IMR-90 (cell line): ENCODE measurements around the gene RBM28. TPM values are rescaled to one million over a fixed set of nuclear protein-coding genes. Genes with fewer than 3 reads are reported as not detected.

Experiments used
- ATAC-seq: fragments of 200-7000 bp; cut with Tn5 transposase; 2 replicates; pipeline ENCODE4 v1.9.1; 2020; ENCODE audit warnings: low read depth, mild to moderate bottlenecking, moderate library complexity
- BruUV-seq: library from RNA; stranded (reverse); fragments of 400-500 nt; replicated peaks from 2 replicates; lab custom pipeline; 2021; lab: Mats Ljungman, UMichigan
- CTCF ChIA-PET: fragments of 300-600 bp; formaldehyde crosslinking; extraction: SDS; loops from one replicate; lab custom pipeline; 2021; ENCODE audit warnings: antibody characterized with exemption; lab: Yijun Ruan, JAX
- POLR2A ChIA-PET: fragments of 300-600 bp; sonication (Branson Sonifier 250); formaldehyde crosslinking; loops from one replicate; lab custom pipeline; 2022; ENCODE audit warnings: antibody characterized with exemption; ENCODE audit not compliant: unreplicated experiment; lab: Charles Lee
- DNase-seq: peaks from one replicate; pipeline ENCODE4 v3.0.0; 2013
- H2AFZ ChIP-seq: replicated peaks from 2 replicates; pipeline ENCODE3; 2013; ENCODE audit warnings: low read length, mild to moderate bottlenecking; ENCODE audit not compliant: poor library complexity
- H2AK5ac ChIP-seq: 2 replicates; pipeline ENCODE4 v1.6.1; 2013; ENCODE audit warnings: low read depth, low read length, inconsistent platforms
- H2AK9ac ChIP-seq: replicated peaks from 2 replicates; pipeline ENCODE3; 2013; ENCODE audit warnings: mild to moderate bottlenecking, low read depth, low read length, moderate library complexity; ENCODE audit not compliant: poor library complexity
- H2BK120ac ChIP-seq: 2 replicates; pipeline ENCODE4 v1.6.1; 2013; ENCODE audit warnings: low read depth, low read length, inconsistent platforms
- H2BK15ac ChIP-seq: 3 replicates; pipeline ENCODE4 v1.6.1; 2013; ENCODE audit warnings: low read depth, low read length, inconsistent platforms
- H2BK20ac ChIP-seq: 2 replicates; pipeline ENCODE4 v1.6.1; 2013; ENCODE audit warnings: low read depth, mild to moderate bottlenecking, inconsistent platforms, low read length, moderate library complexity
- H2BK5ac ChIP-seq: 2 replicates; pipeline ENCODE4 v1.6.1; 2013; ENCODE audit warnings: mild to moderate bottlenecking, low read depth, low read length, inconsistent platforms; ENCODE audit not compliant: poor library complexity, severe bottlenecking
- H3K14ac ChIP-seq: replicated peaks from 2 replicates; pipeline ENCODE4 v1.6.1; 2013; ENCODE audit warnings: low read depth, low read length, inconsistent platforms
- H3K18ac ChIP-seq: 2 replicates; pipeline ENCODE4 v1.6.1; 2013; ENCODE audit warnings: low read depth, low read length, control low read depth
- H3K23ac ChIP-seq: 2 replicates; pipeline ENCODE4 v1.6.1; 2013; ENCODE audit warnings: low read depth, low read length, inconsistent platforms
- H3K27ac ChIP-seq: 2 replicates; pipeline ENCODE4 v1.5.1; 2013; ENCODE audit warnings: mild to moderate bottlenecking, control low read depth, low read length; ENCODE audit not compliant: insufficient read depth
- H3K27me3 ChIP-seq: 2 replicates; pipeline ENCODE4 v1.6.1; 2013; ENCODE audit warnings: low read length; ENCODE audit not compliant: control insufficient read depth, insufficient read depth
- H3K36me3 ChIP-seq: 2 replicates; pipeline ENCODE4 v1.6.1; 2013; ENCODE audit warnings: low read length, mixed read lengths; ENCODE audit not compliant: control insufficient read depth, insufficient read depth
- H3K4ac ChIP-seq: 2 replicates; pipeline ENCODE4 v1.6.1; 2013; ENCODE audit warnings: low read depth, low read length, inconsistent platforms
- H3K4me1 ChIP-seq: 2 replicates; pipeline ENCODE4 v1.6.1; 2013; ENCODE audit warnings: low read length, mixed read lengths; ENCODE audit not compliant: control insufficient read depth, insufficient read depth
- H3K4me2 ChIP-seq: 2 replicates; pipeline ENCODE4 v1.6.1; 2013; ENCODE audit warnings: low read depth, mild to moderate bottlenecking, control low read depth, low read length, moderate library complexity
- H3K4me3 ChIP-seq: 2 replicates; pipeline ENCODE4 v1.5.1; 2013; ENCODE audit warnings: low read depth, mild to moderate bottlenecking, control low read depth, low read length, moderate library complexity; ENCODE audit not compliant: insufficient read depth
- H3K56ac ChIP-seq: 2 replicates; pipeline ENCODE4 v1.6.1; 2013; ENCODE audit warnings: low read length, inconsistent platforms; ENCODE audit not compliant: insufficient read depth; ENCODE audit errors: extremely low read depth
- H3K79me1 ChIP-seq, 2 experiments: 2 replicates each; pipeline ENCODE4 v1.6.1; 2013; ENCODE audit warnings: low read length in 2 of 2, inconsistent platforms in 1 of 2, low read depth in 1 of 2
- H3K9ac ChIP-seq: 2 replicates; pipeline ENCODE4 v1.6.1; 2013; ENCODE audit warnings: low read depth, low read length, control low read depth
- H3K9me1 ChIP-seq: 2 replicates; pipeline ENCODE4 v1.6.1; 2013; ENCODE audit warnings: low read length, inconsistent platforms; ENCODE audit not compliant: insufficient read depth
- H3K9me3 ChIP-seq: 2 replicates; pipeline ENCODE4 v1.6.1; 2013; ENCODE audit warnings: low read length; ENCODE audit not compliant: control insufficient read depth, insufficient read depth
- H4K20me1 ChIP-seq: 2 replicates; pipeline ENCODE4 v1.6.1; 2013; ENCODE audit warnings: low read length, inconsistent platforms; ENCODE audit not compliant: insufficient read depth
- H4K5ac ChIP-seq: 2 replicates; pipeline ENCODE4 v1.6.1; 2013; ENCODE audit warnings: mild to moderate bottlenecking, low read depth, low read length, control low read depth
- H4K8ac ChIP-seq, 2 experiments: 2 replicates each; pipeline ENCODE4 v1.6.1; 2013; ENCODE audit warnings: low read depth in 2 of 2, low read length in 2 of 2, control low read depth in 1 of 2, inconsistent platforms in 1 of 2
- H4K91ac ChIP-seq: 2 replicates; pipeline ENCODE4 v1.6.1; 2013; ENCODE audit warnings: low read depth, low read length, inconsistent platforms; ENCODE audit not compliant: insufficient read depth
- NFE2L2 ChIP-seq: fragments of 150-350 bp; IDR thresholded peaks from 2 replicates; pipeline ENCODE4 v1.6.1; 2016; ENCODE audit warnings: low read depth, mild to moderate bottlenecking, low read length
- POLR2A ChIP-seq: IDR thresholded peaks from 2 replicates; pipeline ENCODE4 v1.6.1; 2012; ENCODE audit warnings: mild to moderate bottlenecking, low read depth, low read length
- RCOR1 ChIP-seq: IDR thresholded peaks from 2 replicates; pipeline ENCODE4 v1.6.1; 2012; ENCODE audit warnings: mild to moderate bottlenecking, low read length, improper control_type of control experiment; ENCODE audit not compliant: insufficient replicate concordance
- WGBS, 2 experiments: methylation state at CpG; one replicate each; pipeline versions ENCODE4 v1.1.5 to v1.1.7; 2013; ENCODE audit warnings: missing lambda C conversion rate in 2 of 2; ENCODE audit not compliant: insufficient read length in 1 of 2; ENCODE audit errors: extremely low coverage in 2 of 2; 5-methylcytosine and 5-hydroxymethylcytosine counted together
- dilution Hi-C: fragments of 300-500 bp; cut with HindIII; formaldehyde crosslinking; loops from one replicate; pipeline ENCODE4 v1.14.3; 2018; ENCODE audit warnings: low sequenced_read_pairs; ENCODE audit not compliant: unreplicated experiment
- in situ Hi-C: fragments of 300-500 bp; cut with MboI; formaldehyde crosslinking; loops from 3 replicates; pipeline ENCODE4 v1.14.3; 2019; ENCODE audit warnings: low sequenced_read_pairs, inconsistent platforms, mixed read lengths
- intact Hi-C: fragments of 100-400 bp; cut with micrococcal nuclease; formaldehyde crosslinking; loops from 2 replicates; pipeline ENCODE4 v1.10.0; 2022
- polyA plus RNA-seq, 3 experiments: library from polyadenylated mRNA; depleted of rRNA; stranded (reverse); fragments of >200 nt; gene quantifications; 2 replicates each; pipeline ENCODE4 v1.2.3, GENCODE V29; 2012; ENCODE audit warnings: low replicate concordance in 1 of 3
- total RNA-seq: library from RNA; depleted of rRNA; stranded (reverse); fragments of >200 nt; gene quantifications from 2 replicates; pipeline ENCODE4 v1.2.3, GENCODE V29; 2012

RBM28 gene
- total and polyA plus RNA-seq, 2 of the 4 experiments (the other 2 are of a cell fraction) = 12.4 to 20.4 TPM

DNA sequence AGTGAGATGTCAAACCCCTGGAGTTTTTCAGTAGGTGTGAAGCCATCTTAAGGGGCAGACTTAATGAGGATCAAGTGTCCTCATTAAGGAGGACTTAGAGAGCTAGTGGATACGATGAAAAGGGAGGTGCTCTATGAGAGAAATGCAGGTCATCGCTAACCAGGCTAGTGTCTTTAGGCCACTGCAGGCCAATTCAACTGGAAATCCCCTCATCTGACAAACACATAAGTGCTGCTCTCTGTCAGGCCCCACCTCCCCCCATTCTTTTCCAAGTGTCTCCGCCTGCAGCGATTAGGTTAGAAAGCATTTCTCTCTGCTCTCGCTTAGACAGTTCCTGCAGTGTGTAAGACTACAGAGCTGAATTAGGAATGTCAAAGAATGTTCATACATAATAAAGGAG lies 33.7 kb downstream of the RBM28 start:
- Histone ChIP-seq H2BK20ac (no peak overlapping the region), H3K14ac (no peak overlapping the region), H3K56ac (no peak overlapping the region), H3K4me1 (no peaks in the 10 kb centered on the region), H4K91ac (no peak overlapping the region), H3K27me3 (no peaks in the 10 kb centered on the region), H3K9me3 (no peaks in the 10 kb centered on the region), H3K4me2 (no peak overlapping the region), H3K27ac (no peak overlapping the region), H3K18ac (no peak overlapping the region), H3K9ac (no peak overlapping the region), H4K8ac (no peak overlapping the region), H2BK15ac (no peak overlapping the region), H2AFZ (no peak overlapping the region), H2AK9ac (no peak overlapping the region), H2BK120ac (no peak overlapping the region), H3K4ac (no peak overlapping the region), H2BK5ac (no peak overlapping the region), H4K20me1 (no peaks in the 10 kb centered on the region), H4K5ac (no peak overlapping the region), H3K4me3 (no peak overlapping the region), H3K23ac (no peak overlapping the region), H3K9me1 (no peaks in the 10 kb centered on the region; the same call in 1 of the 2 replicates), H3K79me1 (no peaks in the 10 kb centered on the region; a peak in 2 of 4 replicates), H3K36me3 (peaks cover 45% of the 10 kb centered on the region), H2AK5ac (no peak overlapping the region)
- ATAC-seq (no peak), DNase-seq (no peak)
- in situ Hi-C loops (no loop called here), intact Hi-C loops (no loop called here), dilution Hi-C loops (no loop called here)
- no CpG with 5 or more reads among the region's 5 CpGs for WGBS, 2 experiments
- no TSS peak for BruUV-seq
- POLR2A ChIA-PET = no interaction called here
- CTCF ChIA-PET = interaction anchor here (0.6 kb wide), 1 partner anchor 1490 kb away, joined by 5 read pairs; no protein-coding TSS in a partner anchor
- TF ChIP-seq RCOR1 (no peak), POLR2A (no peak), NFE2L2 (no peak)
